Lung (tissue), 12 donors: Measurements from ENCODE around the gene CHN2. TPM values are rescaled to one million over a fixed set of nuclear protein-coding genes. Genes with fewer than 3 reads are reported as not detected.

Source experiments
- ATAC-seq: fragments of 200-7000 bp; cut with Tn5 transposase; one replicate; pipeline ENCODE4 v1.9.1; 2020; ENCODE audit warnings: moderate number of reproducible peaks; ENCODE audit not compliant: insufficient read depth, low FRiP score
- DNase-seq, 3 donors: peaks; one replicate each; pipeline ENCODE4 v3.0.0-alpha.2; 2013 to 2017
- H3K27ac ChIP-seq, 2 donors: one replicate each; pipeline ENCODE4 v1.5.1; 2013; ENCODE audit warnings: mild to moderate bottlenecking in 2 of 2, moderate library complexity in 2 of 2, control low read depth in 1 of 2, inconsistent platforms in 1 of 2, low read depth in 1 of 2, low read length in 1 of 2
- H3K27me3 ChIP-seq, 3 donors: one replicate each; pipeline ENCODE4 v1.5.1; 2013; ENCODE audit warnings: low read length in 2 of 3; ENCODE audit not compliant: control insufficient read depth in 3 of 3, insufficient read depth in 3 of 3
- H3K36me3 ChIP-seq, 4 donors: one replicate each; pipeline ENCODE4 v1.5.1; 2013; ENCODE audit warnings: low read length in 4 of 4, mild to moderate bottlenecking in 1 of 4, moderate library complexity in 1 of 4; ENCODE audit not compliant: control insufficient read depth in 4 of 4, insufficient read depth in 4 of 4
- H3K4me1 ChIP-seq, 5 donors: one replicate each; pipeline ENCODE4 v1.5.1; 2013; ENCODE audit warnings: low read length in 5 of 5, mild to moderate bottlenecking in 2 of 5, moderate library complexity in 1 of 5; ENCODE audit not compliant: control insufficient read depth in 5 of 5, insufficient read depth in 5 of 5
- H3K4me3 ChIP-seq: one replicate; pipeline ENCODE4 v1.5.1; 2013; ENCODE audit warnings: mild to moderate bottlenecking, control low read depth, moderate library complexity
- H3K9ac ChIP-seq, 2 donors: one replicate each; pipeline ENCODE4 v1.5.1; 2013; ENCODE audit warnings: low read length in 2 of 2, control low read depth in 1 of 2; ENCODE audit not compliant: insufficient read depth in 1 of 2
- H3K9me3 ChIP-seq, 4 donors: one replicate each; pipeline ENCODE4 v1.5.1; 2013; ENCODE audit warnings: low read length in 3 of 4, mild to moderate bottlenecking in 1 of 4, moderate library complexity in 1 of 4; ENCODE audit not compliant: control insufficient read depth in 4 of 4, insufficient read depth in 3 of 4
- WGBS, 2 donors: extraction: QIAGEN DNeasy Blood & Tissue Kit; methylation state at CpG; one replicate each; pipeline ENCODE4 v1.1.7; 2013; 5-methylcytosine and 5-hydroxymethylcytosine counted together
- polyA plus RNA-seq, 2 donors: library from polyadenylated mRNA; stranded (reverse); fragments of 200-250 nt; gene quantifications; one replicate each; pipeline ENCODE4 v1.2.1, GENCODE V29; 2013
- total RNA-seq, 2 donors: library from RNA; depleted of rRNA in 1 of 2; stranded (reverse); fragments of >200 nt in 1 of 2; gene quantifications; one replicate each; pipeline ENCODE4 v1.2.1, GENCODE V29; 2014 to 2021
- TF ChIP-seq, protein P1 (sequence below): IDR thresholded peaks from 2 replicates; pipeline ENCODE4 v1.5.1; 2012; ENCODE audit warnings: mild to moderate bottlenecking; ENCODE audit errors: control extremely low read depth, extremely low read depth
- donor health status: control.
- donor health status: control.
- donor health status: Bipolar disorder and iron deficiency.
- donor health status: healthy.
- donor health status: DM: yes; HTN: yes; CAD: no.

The CHN2 gene
- total and polyA plus RNA-seq, 4 donors, result 3.2 to 11.0 (median 6.7) TPM

- ATAC-seq, result peak; percentile 43
- DNase-seq, result peak in 1 of 3 donors; percentile 7
- peaks cover 0 to 2% (median 0%) of the 10 kb centered on the region in 3 donors for H3K27me3 ChIP-seq
- H3K4me3 ChIP-seq, result no peak overlapping the region
- 73 to 89% methylated on average over 7 of the region's 7 CpGs for WGBS, 2 donors
- H3K9me3 ChIP-seq, result no peaks in the 10 kb centered on the region
- no peak overlapping the region for H3K9ac ChIP-seq
- no peaks in the 10 kb centered on the region for H3K36me3 ChIP-seq
- TF ChIP-seq, protein P1, sequence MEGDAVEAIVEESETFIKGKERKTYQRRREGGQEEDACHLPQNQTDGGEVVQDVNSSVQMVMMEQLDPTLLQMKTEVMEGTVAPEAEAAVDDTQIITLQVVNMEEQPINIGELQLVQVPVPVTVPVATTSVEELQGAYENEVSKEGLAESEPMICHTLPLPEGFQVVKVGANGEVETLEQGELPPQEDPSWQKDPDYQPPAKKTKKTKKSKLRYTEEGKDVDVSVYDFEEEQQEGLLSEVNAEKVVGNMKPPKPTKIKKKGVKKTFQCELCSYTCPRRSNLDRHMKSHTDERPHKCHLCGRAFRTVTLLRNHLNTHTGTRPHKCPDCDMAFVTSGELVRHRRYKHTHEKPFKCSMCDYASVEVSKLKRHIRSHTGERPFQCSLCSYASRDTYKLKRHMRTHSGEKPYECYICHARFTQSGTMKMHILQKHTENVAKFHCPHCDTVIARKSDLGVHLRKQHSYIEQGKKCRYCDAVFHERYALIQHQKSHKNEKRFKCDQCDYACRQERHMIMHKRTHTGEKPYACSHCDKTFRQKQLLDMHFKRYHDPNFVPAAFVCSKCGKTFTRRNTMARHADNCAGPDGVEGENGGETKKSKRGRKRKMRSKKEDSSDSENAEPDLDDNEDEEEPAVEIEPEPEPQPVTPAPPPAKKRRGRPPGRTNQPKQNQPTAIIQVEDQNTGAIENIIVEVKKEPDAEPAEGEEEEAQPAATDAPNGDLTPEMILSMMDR, result no peak
- no peak overlapping the region for H3K27ac ChIP-seq
- H3K4me1 ChIP-seq, result peaks cover 0 to 4% (median 0%) of the 10 kb centered on the region in 5 donors
Observed at GRCh38 chr7:29375641-29376562, 181.3 kb downstream of the CHN2 start.

DNA sequence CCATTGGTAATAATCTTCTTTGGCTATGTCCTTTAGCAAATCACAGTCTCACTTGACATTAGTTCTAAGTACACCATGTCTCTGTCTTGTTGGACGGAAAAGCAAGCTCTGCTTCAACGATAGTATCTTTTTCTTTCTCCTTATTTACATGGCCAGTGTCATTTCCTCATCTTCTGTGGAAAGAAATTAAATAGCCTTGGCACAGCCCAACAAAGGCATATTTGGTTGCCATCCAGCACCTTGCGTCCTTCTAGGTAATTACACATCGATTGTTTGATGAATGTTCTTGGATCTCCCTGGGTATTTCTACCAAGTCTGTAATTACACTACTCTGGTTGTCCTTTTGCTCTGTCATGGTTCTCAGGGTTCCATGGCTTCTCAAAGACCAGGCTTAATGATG lies 183.1 kb downstream of the CHN2 start:
- H3K27me3 ChIP-seq, result peaks cover 0 to 2% (median 0%) of the 10 kb centered on the region in 3 donors
- 67 to 85% methylated on average over 4 of the region's 4 CpGs for WGBS, 2 donors
- DNase-seq (no peak), ATAC-seq (no peak)
- H3K36me3 ChIP-seq, result no peaks in the 10 kb centered on the region
- H3K27ac ChIP-seq, result no peak overlapping the region
- peaks cover 0 to 4% (median 0%) of the 10 kb centered on the region in 5 donors for H3K4me1 ChIP-seq
- no peak overlapping the region for H3K4me3 ChIP-seq
- H3K9ac ChIP-seq, result no peak overlapping the region
- no peaks in the 10 kb centered on the region for H3K9me3 ChIP-seq
- TF ChIP-seq, protein P1, result no peak

DNA sequence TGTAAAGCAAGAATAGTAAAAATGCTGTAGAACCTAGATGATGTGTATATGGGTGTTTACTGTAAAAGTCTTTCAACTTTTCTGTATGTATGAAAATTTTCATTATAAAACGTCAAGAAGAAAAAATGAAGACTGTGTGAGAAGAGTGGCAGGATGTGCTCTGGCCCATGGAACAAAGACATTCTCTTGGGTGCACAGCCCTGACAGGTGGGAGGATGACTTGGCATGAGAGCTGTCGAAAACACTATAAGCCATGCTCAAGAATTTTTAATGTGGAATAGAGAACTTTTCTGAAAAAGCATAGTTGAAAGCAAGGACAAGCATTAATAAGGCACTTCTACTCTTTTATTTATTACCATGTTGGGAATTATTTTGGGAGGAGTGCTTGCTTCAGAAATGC lies 185.0 kb downstream of the CHN2 start:
- no peaks in the 10 kb centered on the region for H3K9me3 ChIP-seq
- H3K9ac ChIP-seq, result no peak overlapping the region
- 90 to 95% methylated on average over 2 of the region's 2 CpGs for WGBS, 2 donors
- no peak for ATAC-seq
- no peak for DNase-seq
- H3K27me3 ChIP-seq, result peaks cover 0 to 2% (median 0%) of the 10 kb centered on the region in 3 donors
- no peak overlapping the region for H3K4me3 ChIP-seq
- TF ChIP-seq, protein P1, result no peak
- peaks cover 0 to 4% (median 0%) of the 10 kb centered on the region in 5 donors for H3K4me1 ChIP-seq
- no peak overlapping the region for H3K27ac ChIP-seq
- H3K36me3 ChIP-seq, result no peaks in the 10 kb centered on the region
